Fibroblast of skin of back (primary cell): ENCODE results near the gene MAST2.
A peak's percentile ranks its signal among the peaks of the same experiment; 100 is the strongest.

Source experiments
- DNase-seq: peaks from one replicate; pipeline ENCODE4 v3.0.0-alpha.2; 2013

Gene MAST2

DNA sequence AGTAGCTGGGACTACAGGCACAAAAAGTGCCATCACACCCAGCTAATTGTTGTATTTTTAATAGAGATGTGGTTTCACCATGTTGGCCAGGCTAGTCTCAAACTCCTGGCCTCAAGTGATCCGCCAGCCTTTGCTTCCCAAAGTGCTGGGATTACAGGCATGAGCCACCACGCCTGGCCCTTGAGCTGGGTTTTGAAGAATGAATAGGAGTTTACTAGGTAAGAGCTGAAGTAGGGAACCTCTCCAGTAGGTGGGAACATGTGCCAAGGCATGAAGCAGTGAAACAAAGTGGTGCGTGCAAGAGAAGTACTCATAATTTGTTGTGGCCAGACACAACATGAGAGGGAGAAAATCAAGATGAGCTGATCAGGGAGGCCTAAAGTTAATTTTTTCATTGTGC, 55.8 kb downstream of the MAST2 start:
- no peak for DNase-seq

DNA sequence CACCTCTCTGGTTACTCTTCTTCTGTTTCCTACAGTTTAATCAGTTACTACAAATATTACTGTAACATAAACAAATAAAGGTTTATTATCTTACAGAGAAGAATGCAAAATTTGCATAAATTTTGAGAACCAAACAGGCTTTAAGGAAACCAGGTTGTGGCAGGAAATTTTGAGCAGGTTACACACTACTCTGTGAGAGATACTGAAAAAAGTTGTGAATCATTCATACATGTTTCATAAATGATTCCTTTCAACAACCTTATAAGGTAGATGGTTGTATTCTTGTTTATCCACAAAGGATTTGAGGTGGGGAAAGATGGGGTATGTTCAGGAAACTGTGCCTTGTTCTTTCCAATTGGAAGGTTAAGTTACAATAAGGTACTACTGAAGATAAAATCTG, 58.6 kb downstream of the MAST2 start:
- DNase-seq = no peak

DNA sequence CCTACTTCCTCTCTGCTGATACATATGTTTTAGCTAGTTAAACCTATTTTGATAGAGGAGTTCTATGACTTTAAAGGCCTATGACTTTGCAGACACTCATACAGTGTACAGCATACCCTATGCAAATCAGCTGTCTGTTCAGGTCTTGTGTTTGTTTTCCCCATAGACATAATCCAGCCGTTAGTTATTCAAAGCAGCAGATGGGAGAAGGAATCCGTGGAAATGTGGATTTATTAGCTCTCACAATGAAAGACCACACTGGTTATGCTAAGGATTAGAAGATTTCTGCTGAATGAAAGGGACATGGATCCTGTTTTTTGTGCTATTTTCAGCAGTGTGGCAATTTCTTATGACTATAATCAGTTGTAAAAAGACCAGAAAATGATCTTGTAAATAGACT, 59.8 kb downstream of the MAST2 start:
- DNase-seq = no peak

DNA sequence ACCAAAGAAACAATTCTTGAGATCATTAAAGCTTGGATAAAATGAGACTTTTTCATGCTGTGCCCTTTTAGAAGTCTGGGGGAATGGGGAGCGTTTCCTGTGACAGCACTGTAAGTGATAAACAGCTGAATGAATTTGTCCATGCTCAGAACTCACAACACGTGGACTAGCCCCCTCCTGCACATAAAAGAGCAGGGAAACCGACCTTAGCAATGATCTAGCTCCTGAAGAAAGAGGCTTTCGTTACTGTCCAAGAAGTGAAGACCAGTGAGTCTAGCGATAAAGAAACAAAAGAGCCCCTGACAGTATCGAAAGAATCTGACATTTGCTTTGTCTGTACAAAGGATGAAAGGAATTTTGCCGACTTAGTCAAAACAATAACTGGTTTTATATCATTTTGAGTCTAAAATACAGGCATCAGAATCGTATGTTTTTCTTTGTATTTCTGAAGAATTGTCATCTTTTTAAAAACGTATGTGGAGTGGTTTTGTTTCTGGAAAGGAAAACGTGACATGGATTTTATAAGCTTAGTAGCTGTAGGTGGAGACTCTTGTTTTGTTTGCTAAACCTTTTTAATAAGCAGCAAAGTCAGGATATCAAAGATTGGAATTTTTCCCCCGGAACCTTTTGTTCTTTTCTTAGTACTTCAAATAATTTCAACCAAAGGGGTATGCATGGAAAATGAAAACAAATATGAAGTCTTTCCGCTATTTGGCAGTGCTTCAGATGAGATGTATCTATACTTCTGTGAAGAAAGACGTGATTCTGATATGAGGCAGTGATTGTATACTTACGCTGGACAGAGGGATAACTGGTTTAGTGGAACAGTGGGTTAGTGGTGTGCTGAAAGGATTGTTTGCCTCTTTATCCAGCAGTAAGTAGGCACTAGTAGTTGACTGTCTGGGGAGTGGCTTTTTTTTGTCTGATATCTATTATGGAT, 61.0 kb downstream of the MAST2 start:
- no peak for DNase-seq

DNA sequence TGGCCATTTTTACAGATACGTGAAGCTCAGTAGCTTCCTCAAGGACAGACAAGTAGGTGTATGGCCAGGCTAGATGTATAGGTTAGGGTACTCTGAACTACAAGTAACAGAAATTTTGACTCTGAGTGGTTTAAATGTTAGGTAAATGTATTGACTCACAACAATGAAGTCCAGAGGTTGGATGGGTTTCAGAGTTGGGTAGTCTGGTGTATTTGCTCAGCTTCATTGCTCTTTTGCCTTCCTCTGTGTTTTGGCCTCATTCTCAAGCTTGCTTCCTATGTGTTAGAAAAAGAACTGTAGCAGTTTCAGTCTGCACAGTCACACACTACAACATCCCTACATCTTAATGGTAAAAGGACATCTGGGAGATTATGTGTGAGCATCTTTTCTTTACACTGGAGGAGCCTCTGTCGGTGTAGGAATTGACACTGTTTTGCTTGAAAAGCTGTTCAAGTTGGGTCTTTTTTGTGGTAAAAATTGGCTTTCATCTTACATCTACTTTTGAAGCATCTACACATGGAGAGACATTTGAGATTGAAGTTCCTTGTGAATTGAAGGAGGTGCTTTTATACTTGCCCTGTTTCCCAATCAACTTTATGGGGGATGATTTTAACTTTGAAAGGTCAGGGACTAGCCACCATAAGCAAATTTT, 64.4 kb downstream of the MAST2 start:
- no peak for DNase-seq

DNA sequence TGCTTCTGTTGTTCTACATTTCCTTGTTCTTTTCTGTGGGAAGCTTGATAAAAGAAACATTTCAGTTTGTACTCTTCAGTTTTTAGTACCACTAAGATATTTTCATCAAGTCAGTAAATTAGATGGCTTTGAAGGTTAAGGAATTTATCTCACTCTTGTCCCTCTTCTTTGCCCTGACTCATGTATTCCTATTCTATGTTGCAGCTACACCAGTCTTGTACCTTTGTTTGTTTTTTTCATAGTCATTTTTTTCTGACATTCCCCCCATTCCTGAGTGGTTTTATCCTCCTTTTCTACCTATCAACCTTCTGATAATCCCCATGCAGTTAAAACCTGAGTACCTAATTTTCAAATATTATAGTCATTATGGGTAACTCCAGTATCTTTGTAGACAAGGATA, 65.4 kb downstream of the MAST2 start:
- no peak for DNase-seq

DNA sequence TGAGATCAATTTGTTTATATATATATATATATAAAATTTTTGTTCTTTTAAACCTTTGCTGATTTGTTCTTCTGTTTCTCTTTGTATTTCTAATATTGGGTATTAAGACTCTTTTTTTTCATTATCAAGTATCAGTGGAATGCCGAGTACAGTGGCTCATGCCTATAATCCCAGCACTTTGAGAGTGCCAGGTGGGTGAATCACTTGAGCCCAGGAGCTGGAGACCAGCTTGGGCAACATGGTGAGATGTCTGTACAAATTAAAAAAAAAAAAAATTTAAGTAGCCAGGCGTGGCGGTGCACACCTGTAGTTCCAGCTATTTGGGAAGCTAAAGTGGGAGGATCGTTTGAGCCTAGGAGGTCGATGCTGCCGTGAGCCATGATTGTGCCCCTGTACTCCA, 67.1 kb downstream of the MAST2 start:
- DNase-seq = peak; percentile 40

DNA sequence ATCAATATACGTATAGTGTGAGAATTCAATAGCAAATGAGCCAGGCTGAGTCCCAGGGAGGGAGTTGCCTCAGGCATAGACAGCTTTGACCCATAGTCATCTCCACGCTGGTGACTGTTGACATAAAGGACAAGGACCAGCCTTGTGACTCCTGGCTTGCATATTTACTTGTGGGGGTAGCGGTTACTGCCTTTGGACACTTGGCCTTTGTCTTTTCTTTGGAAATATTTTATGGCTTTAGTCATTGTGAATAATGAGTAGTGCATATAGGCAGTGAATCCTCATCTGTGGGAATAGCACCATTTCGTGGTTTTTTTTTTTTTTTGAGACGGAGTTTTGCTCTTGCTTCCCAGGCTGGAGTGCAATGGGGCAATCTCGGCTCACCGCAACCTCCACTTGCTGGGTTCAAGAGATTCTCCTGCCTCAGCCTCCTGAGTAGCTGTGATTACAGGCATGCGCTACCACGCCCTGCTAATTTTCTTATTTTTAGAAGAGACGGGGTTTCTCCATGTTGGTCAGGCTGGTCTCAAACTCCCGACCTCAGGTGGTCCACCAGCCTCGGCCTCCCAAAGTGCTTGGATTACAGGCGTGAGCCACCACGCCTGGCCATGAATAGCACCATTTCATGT, 68.9 kb downstream of the MAST2 start:
- DNase-seq = peak; percentile 97

DNA sequence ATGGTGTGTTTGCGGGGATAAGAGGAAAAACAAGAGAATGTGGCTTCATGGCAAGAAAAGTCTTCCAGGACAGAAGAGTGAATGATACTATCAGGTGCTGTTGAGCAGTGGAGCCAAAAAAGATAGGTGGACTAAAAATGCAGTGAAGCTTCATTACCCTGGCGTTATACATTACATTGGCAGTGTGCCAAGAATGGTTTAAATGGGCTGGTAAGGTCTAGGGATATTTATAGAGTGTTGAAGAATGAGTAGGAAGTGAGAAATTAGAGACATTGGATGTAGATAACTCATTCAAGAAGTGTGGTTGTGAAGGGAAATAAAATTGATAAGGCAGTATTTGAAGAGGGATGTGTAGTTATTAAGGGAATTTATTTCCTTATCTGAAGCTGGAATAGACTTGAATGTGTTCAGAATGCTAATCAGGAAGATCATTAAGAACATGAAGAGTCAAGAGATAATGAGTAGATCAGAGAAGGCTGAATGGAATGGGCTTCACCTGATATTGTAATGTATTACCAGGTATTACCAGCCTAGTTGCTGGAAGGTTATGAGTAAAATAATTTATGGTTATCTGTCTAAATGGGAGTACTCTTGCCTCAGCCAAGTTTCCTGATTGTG, 72.7 kb downstream of the MAST2 start:
- no peak for DNase-seq

DNA sequence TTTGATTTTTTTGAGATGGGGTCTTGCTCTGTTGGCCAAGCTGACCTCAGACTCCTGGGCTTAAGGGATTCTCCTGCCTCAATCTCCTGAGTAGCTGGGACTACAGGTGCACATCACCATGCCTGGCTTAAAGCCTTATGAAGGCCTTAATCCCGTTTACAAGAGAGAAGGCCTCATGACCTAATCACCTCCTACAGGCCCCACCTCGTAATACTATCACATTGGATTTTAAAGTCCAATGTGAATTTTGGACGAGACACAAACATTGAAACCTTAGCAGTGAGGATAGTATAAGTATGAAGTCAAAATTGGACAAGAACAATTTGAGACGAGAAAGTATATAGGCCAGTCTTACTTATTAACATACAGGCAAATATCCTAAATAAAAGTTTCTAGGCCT, 73.9 kb downstream of the MAST2 start:
- no peak for DNase-seq

DNA sequence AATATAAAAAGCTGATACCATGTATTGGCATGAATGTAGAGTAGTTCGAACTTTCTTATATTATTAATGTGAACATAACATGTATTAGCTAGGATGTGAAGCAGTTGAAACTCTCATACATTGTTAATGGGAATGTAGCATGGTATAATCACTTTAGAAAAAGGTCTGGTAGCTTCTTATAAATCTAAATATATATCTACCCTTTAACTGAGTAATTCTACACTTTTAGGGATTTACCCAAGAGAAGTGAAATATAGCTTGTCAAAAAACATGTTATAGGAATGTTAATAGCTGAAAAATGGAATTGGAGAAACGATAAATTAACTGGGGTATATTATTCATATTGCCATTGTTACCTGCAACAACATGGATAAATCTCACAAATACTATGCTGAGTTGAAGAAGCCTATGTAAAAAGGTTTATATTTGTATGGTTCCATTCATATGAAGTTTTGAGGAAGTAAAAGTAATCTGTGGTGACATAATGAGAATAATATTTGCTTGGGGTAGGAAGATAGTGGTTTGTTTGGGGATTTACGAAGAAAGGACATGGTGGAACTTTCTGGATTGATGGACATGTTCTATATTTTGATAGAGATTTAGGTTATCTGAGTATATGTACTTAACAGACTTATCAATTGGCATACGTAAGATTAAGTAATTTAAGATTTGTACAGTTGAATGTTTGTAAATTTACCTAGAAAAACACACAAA, 76.6 kb downstream of the MAST2 start:
- no peak for DNase-seq

DNA sequence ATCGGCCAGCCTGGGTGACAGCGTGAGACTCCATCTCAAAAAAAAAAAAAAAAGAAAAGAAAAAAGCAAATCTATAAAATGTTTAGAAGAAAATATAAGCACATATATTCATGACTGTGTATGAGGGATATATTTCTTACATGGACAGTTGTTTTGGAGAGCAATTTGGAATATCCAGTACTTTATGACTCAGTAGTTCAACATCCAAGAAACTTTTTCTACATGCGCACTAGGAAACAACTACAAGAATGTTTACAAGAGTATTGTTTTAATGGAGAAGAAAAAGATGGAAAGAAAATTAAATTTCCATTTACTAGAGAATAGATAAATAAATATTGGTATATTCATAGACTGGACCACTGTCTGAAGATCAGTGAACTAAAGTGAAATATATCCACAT, 77.5 kb downstream of the MAST2 start:
- peak; percentile 49 for DNase-seq

DNA sequence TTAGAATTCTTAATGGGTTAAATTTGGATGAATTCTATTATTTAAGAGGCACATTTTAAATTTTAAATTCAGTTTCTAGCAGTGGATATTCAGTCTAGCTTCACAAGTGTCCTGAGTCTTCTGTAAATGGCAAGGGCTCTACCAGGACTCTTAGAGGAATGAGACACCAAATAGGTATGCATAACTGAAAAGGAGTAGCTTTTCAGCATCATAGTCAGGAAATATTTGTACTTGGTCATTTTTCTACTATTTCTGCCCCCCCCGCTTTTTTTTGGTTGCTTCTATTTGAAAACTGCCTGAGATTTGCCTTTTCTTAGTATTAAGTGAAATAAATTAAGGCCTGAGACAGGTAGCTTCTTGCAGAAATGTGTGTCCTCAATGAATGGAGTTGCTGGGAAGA, 80.2 kb downstream of the MAST2 start:
- DNase-seq = peak; percentile 78

DNA sequence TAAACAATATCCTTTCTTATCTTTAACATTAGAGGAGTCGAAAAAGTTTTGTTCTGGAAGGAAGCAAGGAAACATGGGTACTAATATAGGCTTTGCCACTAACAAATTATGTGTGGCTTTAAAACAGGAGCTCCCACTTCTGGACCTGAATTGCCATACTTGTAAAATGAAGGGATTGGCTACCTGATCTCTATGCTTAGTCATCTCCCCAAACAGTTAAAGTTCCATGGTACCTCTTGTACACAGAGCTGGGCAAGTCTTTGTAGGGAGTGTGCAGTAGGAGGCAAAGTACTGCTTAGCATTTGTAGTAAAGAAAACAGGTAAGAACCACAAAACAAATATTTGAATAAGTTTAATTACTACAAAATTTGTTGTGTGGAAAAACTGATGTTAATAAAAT, 81.3 kb downstream of the MAST2 start:
- no peak for DNase-seq

DNA sequence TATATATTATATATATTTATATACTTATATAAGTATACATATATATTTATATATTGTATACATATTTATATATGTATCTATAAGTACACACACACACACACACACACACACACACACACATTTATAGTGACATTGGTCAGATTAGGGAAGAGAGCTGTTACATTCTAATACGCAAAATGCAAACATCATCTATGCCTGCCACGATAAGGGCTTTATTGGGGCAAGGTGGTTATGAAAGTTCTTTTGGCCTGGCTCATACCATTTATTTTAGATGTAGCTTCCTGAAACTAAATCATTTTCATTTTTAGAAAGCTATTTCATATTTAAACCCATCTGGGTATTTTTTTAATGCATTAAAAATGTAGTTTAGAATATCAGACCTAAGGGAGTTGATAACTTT, 82.8 kb downstream of the MAST2 start:
- DNase-seq = no peak

DNA sequence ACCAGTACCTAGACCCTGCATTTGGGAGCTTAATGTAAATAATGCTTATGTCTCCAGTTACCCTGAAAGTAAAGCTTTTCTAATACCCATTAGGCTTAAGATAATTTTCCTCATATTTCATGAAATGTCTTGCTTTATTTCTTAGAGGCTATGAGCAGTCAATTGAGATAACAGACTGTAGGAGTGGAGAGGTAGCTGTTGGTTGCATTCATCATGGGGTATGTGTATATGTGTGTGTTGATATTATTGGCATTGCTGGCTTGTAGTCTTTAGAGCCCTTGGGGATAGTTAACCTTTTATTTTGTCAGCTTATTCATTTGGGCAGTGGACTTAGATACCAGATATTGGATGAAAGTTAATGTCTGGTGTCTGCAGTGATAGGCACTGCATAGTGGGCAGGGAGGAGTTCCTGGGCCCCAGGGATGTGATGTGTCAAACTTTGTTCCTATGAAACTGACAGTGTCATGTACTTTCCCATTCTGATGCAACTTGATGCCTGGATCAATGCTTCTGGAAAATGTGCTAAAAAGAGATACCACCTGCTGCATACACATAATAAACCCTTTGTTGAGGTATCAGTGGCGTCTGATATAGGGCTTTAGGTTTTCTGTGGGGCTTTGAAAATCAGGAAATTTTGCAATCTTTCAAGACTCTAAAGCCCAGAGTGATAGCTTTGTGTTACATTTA, 83.9 kb downstream of the MAST2 start:
- DNase-seq = no peak

DNA sequence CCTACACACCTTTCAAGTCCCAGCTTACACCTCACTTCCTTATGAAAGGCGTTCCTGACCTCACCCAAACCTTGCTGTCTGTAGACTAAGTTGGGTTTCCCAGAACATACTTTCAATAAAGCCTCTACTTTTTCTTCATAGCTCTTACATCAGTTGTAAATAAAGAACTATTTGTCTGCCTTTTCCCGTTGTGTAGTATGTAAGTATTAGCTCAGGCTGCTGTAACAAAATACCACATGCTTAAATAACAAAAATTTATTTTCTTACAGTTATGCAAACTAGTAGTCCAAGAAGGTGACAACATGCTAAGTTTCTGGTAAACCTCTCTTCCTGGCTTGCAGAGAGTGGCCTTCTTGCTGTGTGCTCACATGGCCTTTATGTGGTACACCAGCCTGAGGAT, 86.7 kb downstream of the MAST2 start:
- DNase-seq = no peak

DNA sequence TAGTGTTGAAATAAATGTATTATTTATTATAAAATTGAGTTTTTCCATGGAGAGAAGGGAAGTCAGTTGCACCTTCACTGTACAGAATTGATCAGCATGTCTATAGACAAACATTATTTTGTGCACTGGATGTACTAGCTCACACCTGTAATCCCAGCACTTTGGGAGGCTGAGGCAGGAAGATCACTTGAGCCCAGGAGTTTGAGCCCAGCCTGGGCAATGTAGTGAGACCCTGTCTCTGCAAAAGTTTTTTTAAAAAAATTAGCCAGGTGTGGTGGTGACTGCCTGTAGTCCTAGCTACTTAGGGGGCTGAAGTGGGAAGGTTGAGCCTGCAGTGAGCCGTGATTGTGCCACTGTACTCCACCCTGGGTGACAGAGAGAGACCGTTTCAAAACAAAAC, 87.7 kb downstream of the MAST2 start:
- DNase-seq = no peak

DNA sequence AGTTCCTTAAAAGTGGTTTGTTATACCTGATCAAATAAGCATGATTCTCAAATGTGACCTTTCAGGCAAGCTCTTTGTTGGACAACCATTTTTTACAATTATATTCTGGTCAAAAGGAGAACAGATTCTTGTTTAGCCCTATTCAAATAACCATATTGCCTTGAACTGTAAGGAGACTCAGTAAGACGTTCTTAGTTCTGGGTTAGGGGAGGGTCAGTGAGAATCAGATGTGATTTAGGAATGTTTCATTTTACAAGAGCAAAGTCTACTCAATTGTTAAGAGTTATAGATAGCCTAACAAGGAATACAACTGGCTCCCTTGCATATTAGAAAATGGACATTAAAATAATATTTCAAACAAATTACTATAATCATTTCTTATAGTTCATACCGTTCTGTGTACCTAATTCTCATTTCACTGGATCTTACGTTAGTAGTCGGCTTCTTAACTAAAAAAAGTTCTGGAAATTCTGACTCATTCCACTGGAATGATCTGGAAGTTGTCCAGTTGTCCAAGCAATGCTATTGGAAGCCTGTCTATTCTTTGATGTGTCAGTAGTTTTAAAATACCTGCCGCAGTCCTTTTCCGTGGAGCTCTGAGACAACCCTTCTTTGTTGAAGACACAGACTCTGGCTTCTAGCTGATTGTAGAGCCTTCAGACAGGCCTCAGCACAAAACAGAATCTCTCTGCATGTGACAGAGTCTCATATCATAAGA, 88.8 kb downstream of the MAST2 start:
- DNase-seq = peak; percentile 86

DNA sequence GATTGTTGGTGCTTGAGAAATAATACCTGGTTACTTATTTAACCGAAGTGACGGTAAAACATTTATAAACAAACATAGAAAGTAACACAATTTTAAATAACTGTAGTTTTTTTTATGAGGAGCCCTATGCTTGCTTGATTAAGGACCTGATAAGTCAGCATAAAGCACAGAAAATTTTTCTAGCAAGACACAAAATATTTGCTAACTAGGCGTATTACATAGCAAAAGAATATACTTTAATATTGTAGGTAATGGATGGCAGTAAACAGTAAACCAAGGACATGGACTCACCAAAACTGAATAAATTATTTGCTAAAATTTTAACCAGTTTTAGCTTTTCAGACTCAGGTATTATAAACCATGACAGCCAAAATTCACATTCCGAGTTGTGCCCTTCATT, 90.9 kb downstream of the MAST2 start:
- no peak for DNase-seq

DNA sequence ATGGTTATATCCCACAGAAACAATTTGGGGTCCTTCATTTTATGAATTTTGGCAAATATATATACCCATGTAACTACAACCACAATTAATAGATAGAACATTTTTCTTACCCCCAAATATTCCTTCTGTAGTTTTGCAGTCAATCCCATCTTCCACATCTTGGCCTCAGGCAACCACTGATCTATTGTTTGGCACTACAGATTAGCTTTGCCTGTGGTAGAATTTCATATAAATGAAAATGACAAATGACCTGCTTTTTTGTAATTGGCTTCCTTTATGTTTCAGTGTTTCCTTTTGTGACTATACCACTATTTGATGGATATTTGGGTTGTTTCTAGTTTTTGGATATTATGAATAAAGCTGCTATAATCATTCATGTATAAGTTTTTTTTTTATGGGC, 91.5 kb downstream of the MAST2 start:
- no peak for DNase-seq
